ENCODE data around the gene PRKCA.
"Not testable (repeated sequence)": the region's sequence is repeated elsewhere in the genome, so short reads cannot be mapped to it uniquely, and the experiment has no call there.

PRKCA gene

DNA sequence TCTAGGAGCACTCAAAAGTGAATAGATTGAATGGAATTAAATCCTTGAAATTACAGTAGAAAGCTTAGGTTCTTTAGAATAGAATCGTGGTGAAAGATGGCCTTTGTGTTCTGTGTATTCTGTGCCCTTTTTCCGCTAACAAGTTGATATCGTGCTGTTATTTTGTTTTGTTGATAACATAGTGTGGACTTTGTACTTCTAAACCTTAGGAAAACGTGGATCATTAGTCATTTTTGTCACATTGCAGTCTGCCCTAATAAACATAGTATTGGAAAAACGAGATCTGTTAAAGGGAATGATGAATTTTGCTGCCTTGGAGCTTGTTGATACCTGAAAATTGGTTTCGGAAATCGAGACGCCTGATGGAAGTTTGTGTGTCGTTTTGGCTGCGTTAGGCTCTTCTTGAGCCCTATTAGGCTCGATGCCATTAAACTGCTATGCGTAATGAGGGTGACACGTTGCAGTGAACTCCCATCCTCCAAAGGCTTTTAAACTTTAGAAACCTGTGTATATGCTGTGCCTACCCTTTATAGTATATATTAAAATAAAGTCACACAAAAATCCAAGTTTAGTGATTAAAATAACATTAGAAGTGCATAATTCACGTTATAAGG, 145.7 kb downstream of the PRKCA start:
- DNase-seq, result no peak

DNA sequence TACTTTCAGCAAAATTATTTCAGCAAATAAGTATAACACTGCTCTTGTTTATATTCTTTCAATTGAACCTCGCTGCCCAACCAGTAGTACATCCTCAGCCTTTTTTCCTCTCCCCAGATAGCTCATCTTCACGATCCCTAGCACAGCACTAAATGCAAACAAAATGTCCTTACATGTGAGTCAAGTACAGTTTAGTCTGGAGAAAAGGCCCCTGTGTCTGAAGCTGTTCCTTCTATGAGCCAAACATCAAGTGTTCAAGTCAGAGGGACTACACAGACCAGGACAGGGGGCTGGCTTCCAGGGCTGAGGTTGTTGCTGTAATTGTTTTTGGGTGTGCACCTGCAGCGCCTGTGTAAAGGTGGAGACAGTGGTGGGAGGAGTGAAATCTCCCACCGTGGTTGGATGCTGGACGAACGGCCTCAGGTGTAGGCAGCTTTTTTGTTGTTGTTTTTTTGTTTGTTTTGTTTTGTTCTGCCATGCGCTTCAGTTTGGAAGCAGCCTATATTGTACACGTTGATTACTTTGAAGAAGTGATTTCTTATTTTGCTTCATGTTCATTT, 147.1 kb downstream of the PRKCA start:
- DNase-seq, result no peak

DNA sequence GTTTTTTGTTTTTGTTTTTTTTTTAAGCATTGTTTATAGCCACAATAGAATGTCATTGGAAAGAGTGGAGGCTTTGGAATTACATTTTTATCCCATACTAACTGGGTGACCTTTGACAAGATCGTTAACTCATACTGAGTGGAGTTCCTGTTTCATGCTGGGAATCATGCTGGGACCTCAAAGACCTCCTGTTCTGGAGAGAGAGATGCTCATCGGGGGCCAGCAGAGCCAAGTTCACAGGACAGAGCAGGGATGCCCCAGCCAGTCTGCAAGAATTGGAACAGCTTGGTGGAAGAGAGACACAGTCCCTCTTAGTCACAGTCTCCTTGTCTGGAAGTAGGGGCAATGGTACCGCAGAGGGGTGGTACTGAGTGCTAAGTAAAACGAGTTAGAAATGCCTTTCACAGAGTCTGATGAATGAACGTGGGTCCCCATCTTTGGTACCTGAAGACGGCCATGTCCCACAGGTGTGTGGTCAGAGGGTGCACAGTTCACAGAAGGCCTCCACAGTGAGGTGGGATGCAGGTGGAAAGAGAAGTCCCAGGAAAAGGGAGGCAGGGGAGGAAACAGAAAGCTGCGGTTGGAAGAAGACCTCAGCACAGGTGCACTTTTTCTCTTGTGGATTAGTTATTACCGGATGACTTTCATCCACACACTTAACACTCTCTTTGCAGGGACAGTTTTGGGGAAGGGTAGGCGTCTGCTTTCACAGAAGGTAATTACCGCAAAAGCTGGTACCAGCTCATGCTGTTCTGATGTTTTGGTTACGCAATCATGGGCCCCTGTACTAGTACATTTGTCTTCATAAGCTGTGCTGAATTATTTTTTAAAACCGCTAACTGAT, 147.8 kb downstream of the PRKCA start:
- DNase-seq, result no peak

DNA sequence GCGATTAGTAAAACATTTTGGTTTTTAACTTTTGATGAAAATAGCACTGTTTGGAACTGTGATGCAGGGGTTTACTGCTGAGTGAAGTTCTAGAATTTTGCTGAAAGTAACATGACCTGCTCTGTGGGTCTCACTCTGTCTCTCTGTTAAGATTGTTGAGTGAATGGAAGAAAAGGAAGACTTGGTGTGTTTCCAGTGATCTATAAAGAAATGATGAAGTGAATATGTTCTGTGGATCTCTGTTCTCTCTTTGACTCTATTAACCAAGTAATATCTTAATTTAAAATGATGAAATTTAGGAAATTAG, 148.4 kb downstream of the PRKCA start:
- DNase-seq, result no peak

DNA sequence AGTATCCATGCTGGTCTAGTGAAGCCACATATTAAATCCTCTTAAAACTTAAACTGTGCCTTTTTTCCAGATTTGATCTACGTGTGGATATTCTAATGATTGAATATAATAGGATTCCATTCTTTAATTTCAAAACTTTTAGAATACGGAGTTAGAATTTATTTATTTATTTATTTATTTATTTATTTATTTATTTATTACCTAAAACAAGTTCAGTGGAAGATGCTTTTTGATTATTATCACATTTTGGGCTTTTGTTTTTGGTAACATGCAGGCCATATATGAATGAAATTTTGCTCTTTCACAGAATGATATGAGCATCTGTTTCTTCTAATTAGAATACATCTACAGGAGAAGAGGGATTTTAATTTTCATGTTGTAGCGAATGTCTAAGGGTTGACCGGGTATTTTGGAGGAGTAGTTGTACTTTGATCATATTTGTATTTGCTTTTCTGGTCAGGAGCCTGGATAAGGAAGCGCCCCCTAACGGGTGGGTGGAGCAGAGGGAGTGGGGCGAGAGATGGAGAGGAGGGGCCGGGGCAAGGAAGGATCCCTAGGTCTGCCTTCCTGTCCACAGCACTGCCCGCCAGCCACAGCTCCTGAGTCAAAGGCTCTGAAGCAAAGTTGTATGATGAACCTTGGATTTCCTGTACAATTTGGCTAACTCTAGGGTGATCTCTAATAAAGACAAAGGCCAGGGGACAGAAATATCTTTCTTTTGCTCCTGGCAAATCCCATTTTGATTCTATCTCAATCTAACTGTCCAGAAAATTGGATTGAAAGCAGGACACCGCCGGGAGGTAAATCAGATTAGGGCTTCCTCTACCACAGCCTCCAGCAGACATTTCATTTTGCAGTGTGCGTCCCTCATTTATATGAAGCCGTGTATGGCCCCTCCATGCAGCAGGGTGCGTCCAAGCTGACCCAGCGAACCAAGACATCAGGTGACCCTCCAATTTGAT, 149.1 kb downstream of the PRKCA start:
- no peak for DNase-seq

DNA sequence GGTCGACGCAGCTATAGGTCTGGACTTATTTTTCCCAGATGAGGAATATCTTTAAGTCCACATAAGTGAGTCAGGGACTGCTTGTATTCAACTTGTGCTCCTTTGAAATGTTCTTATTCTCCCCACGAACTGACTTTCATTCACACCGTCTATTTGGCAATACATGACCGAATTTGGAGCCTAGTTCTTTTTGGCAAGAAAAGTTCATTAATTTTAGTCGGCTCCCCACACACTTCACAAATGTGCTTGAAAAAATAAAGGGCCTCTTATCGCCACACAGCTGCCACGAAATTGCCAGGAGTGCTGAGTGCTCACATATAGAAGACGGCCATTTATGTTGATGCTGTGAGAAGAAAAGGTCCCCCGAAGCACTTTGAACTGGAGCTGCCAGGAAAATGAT, 152.6 kb downstream of the PRKCA start:
- DNase-seq, result no peak

DNA sequence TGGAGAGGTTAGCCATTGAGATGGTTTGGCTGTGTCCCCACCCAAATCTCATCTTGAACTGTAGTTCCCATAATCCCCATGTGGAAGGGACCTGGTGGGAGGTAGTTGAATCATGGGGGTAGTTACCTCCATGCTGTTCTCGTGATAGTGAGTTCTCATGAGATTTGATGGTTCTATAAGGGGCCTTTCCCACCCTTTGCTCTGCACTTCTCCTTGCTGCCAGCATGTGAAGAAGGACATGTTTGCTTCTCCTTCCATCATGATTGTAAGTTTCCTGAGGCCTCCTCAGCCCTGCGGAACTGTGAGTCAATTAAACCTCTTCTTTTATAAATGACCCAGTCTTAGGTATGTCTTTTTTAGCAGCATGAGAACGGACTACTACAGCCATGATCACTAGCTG, 155.1 kb downstream of the PRKCA start:
- DNase-seq, result not testable (repeated sequence)

DNA sequence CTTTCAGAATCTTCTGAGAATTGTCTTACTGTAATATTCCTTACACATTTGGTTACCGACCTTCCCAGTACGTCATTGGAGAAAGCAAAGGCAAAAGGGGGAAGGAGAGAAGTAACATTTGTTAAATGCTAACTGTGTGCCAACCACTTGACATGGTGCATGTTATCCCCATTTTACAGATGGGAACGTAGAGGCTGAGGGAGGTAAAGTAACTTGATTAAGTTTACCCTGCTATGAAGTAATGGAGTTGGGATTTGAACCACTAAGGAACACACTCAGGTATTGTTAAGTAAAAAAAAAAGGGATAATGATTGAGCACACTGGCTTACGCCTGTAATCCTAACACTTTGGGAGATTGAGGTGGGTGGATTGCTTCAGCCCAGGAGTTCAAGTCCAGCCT, 156.4 kb downstream of the PRKCA start:
- no peak for DNase-seq

DNA sequence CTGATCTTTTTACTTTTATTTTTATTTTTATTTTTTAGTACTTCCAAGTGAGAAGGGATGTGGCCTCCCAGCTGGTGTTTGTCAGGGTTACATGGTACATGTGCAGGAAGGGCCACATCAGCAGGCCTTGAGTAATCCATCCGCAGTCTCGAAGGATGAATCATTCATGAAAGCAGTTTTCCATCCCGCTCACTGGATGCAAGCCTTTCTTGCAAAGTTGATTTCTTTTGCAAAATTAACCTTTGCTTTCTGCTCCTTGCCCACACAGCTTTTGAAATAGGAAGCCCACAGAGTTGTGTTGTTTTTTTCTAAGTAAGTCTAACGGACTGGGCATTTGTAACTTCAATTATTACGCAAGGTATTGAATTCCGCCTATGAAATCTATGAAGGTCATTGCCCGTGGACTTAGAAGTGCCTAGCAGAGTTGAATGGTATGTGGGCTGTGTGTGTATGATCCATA, 157.4 kb downstream of the PRKCA start:
- no peak for DNase-seq

DNA sequence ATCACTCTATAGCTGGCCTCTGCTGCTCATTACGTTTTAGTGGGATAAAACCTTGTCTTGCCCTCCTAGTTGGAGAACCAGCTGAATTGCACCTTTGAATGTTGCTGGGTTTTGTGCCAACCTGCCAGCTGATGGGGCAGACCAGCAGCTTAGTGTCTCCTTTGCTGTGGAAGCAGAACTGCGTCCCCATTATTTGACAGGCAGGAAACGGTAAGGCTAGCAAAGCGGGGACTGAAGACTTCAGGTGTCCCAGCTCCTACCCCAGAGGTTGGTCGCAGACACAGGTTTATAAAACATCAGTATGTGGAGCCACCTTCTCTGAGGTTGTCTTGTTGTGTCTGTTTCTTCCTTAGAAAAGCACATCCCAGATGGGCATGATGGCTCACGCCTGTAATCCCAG, 158.1 kb downstream of the PRKCA start:
- no peak for DNase-seq

DNA sequence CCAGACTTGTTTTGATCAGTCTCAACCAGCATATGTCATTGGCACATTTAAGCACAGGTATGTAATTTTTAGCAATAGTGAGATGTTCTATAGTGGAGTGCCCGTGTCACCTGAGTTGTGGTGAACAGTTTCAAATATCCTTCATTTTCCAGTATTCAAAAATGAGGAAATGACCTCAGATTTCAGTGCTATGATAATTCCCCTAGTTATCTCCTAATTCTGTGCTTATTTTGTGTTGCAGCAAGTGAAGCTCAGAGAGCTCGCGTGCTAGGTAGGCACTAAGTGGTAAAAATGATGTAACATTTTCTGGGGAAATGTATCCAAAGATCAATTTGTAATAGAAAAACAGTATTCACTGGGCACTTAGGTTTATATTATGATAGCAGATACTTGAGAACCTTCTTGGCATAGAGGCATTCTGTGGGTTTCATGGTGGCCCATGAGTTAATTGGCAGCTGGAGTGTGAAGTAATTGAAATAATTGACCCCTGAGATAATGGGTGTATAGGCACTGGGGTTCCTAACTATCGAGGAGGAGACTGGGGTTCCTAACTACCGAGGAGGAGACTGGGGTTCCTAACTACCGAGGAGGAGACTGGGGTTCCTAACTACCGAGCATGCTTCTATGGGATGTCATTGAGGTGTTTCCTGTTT, 159.1 kb downstream of the PRKCA start:
- DNase-seq, result no peak

DNA sequence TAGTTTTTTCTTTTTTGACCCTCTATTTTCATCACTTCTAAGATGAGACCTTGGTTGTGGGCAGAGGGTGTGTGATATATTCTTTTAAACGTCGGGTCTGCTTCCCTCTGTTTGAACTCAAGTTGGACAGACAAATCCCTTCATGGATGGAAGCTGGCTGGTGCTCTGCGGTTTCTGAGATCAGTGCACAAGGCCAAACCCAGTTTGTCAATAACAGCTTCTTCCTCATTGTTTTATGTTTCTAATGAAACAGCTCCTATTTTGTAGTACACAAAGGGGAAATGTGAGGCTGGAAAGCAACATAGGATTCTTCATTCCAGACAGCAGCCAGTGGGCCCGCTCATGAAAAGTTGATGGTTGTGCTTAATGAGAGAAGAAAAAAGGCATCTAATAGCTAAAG, 159.6 kb downstream of the PRKCA start:
- no peak for DNase-seq

DNA sequence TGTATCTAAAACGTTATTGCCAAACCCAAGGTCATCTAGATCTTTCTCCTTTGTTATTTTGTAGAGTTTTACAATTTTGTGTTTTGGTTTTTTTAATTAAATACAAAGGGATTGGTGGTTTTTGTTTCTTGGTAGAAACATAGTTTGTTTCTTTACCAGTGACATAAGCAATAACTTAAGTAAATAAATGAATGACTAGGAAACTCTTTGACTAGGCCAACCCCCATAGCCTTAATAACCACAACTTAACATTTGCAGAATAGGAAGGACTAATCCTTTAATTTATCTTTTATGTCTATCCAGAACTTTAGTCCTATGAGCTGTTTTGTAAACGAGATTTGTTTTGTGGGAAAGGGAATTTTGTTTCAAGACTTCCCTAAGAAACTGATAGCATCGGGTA, 162.5 kb downstream of the PRKCA start:
- no peak for DNase-seq

DNA sequence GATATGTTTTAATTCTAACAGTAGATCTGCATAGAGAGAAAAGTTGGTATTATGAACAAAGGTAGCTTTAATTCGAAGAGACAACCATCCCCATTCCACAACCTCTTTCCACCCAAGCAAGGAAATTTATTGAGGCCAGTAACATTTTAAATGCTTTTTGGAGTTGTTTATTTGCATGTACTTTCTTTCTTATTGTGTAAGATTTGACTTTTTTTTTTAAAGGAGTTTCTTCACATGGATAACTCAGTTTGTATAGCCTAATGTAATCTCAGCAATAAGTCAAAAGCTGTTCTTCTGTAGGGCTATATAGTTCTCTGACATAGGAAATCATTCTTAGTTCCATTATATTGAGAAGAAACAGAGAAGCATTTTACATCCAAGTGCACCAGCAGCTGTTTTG, 163.3 kb downstream of the PRKCA start:
- DNase-seq, result no peak

DNA sequence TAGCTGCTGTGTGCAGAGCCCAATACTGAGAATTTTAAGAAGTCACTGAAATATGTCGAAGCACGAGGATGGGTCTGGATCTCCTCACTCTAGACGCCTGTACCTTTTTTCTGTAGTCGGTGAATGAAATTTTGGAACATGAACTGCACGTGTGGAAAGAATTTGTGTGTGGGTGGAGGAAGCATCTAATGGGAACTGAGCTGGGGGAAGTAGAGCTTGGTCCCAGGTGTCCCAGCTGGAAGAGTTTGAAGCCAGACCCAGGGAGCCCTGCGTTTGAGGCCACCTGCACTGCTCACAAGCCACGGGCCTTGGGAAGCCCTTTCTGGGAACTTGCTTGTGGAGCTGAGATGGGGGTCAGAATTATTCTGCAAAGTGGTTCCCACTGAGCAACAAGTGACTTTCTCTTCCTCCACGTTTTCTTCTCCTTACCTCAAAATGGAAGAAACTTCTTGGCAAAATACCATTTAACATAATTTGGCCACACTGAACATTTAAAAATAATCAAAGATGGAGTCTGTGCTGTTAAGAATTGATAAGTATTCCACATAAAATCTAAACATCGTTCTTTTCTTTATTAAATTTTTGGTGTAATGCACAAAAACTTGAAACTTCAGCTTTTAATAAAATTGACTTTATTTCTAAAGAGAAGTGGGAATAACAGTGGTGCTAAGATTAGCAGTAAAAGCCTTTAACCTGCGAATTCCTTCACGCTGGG, 163.8 kb downstream of the PRKCA start:
- DNase-seq, result no peak

DNA sequence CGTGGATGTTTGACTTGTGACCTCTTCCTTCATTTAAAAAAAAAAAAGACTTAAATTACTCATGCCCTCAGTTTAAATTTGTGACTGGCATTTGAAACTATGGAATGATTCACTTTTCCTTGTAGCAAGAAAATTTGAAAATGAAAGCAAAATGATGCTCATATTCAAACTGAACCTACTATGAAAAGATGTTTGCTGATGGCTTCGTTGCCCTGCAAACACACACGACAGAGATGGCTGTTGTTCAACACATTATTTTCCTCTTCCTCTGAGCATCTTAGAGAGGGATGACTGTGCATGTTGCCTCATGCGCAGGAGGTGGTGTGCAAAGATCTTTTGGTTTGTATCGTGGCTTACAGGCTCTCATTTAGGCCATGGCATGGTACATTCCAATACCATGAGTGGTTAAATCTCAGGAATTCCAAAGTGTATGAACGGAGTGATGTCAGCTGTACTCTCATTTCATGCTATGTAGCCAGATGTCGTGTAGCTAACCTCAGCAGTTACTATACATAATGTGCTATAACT, 164.5 kb downstream of the PRKCA start:
- peak; percentile 37 to 44 for DNase-seq

DNA sequence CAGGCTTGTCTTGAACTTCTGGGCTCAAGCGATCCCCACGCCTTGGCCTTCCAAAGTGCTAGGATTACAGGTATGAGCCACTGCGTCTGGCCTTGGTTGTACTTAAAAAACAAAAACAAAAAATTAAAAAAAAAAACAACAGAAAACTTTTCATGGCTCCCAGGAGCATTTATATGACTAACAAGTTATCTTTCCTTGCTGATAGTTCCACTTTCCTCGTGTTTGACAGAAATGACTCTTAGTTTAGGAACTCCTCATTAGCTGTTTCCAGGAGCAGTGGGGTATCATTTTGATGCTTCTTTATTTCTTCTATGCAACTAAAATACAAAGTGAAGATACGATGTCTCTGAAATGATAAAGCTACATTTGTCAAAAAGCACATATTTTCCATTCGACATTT, 165.4 kb downstream of the PRKCA start:
- no peak for DNase-seq

DNA sequence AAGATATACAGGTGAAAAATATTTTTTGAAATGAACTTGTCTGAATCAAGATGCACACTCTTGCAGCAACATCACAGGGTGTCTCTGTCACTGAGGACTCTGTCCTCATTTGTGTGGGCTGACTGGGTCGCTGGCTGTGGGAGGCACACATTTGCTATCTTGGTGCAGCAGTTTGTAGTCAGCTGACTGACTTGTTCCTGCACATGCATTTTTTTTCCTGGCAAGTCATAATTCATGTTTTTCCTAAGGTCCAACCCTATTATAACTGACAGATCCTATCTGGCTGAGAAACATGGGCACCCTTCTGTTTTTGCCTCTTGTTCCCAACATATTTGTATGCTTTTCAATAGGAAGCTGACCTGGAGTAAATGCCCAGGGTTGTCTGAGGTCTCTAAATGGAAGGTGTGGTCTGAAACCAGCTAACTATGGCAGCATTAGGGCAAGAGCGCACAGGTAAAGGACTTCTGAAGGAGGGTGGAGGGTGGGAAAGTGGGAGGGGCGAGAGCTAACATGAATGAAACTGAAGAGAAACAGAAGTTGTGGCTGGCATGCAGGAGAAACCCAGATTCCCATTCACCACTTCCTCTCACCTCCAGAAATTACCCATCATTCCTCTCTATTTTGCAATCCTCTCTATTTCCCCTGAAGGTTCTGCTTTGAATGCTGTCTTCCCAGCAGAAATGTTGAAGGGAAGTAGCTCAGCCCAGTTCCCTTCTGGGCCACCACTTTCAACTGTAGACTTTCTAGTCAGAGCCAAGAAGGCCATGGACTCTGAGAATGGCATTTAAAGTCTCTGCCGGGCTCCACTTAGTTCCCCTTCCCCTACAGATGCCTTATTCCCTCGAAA, 166.1 kb downstream of the PRKCA start:
- no peak for DNase-seq

DNA sequence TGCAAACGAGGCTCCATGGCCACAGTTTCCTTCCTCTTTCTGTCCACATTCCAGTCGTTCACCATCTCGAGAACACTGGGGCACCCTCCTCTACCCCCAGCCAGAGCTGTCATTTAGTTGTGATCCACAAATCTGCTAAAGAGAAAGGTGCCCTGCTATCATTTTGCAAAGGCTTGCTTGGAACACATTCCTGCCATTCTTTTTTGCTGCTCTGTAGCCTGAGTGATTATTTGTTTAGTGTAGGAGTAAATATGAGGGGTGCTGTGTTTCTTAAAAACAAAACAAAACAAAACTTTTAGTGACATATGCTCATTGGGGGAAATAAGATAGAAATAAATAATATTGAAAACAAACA, 166.7 kb downstream of the PRKCA start:
- DNase-seq, result no peak

DNA sequence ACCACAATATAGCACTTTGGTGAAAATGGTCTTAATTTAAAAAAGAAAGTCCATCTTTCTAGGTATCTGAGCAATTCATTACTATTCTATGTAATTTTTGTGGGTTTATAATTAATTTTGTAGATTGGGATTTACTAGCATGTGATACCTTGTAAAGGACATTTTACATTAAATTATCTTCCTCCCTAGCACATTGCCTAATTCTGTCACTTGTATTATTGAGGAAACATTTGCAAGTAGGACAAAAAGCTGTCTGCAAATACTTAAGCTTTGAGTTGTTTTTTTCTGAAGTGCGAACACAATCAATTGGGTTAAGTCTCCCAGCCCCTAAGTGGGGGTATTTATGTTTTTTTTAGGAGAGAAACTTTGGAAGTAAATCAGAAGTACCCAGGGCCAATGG, 167.0 kb downstream of the PRKCA start:
- no peak for DNase-seq

DNA sequence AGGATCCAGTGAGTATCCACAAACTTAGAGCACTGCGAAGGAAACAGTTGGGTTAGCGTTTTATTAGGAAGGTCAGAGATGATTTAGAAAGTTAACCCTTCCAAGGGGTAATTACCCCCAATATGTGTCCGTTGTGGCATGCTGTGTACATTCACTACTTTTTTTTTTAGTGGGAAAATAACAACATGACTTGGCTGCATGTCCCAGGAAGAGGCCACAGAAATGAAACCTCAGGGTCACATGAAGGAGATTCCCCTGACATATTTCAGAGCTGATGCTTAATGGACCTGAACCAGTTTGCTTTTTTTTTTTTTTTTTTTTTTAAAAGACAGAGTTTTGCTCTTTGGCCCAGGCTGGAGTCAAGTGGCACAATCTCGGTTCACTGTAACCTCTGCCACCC, 167.5 kb downstream of the PRKCA start:
- no peak for DNase-seq
